Measurements from ENCODE around the gene CCDC74B. TPM values are rescaled to one million over a fixed set of nuclear protein-coding genes. Genes with fewer than 3 reads are reported as not detected.
"Not testable (repeated sequence)": the region's sequence is repeated elsewhere in the genome, so short reads cannot be mapped to it uniquely, and the experiment has no call there.

Gene CCDC74B
- total and polyA plus RNA-seq, 4 experiments from 2014 or later, result 0.12 to 0.30 TPM; not detected in 2

DNA sequence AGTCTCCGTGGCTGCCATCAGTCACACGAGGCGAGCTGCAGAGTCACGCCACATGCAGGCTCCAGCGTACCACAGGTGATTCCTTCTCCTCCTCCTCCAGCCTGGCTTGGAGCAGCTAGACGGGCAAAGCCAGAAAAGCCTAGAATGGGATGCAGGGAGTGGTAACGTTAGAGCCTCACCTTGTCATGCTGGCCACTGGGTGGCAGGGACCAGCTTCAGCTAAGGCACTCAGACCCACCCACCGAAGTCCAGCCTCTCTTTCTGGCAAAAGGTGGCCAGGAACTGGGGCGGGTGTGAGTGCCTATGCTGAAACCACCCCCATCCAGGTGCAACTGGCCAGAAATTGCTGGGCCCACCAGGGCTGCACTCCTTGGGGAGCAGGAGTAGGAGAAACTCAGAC lies 17.2 kb downstream of the CCDC74B start:
- H3K4me3 ChIP-seq (ENCODE audit: low read length in 2 of 2); H3K27ac ChIP-seq (ENCODE audit: low read depth, low read length); CTCF ChIA-PET (ENCODE audit: partially characterized antibody); intact Hi-C loops (cut with micrococcal nuclease); DNase-seq; POLR2A ChIA-PET (ENCODE audit: partially characterized antibody); H3K4me3 Mint-ChIP-seq; H3K36me3 Mint-ChIP-seq; H3K4me1 ChIP-seq (ENCODE audit: insufficient read depth, low read length); H3K27me3 ChIP-seq (ENCODE audit: insufficient read depth, low read length); H3K36me3 ChIP-seq (ENCODE audit: insufficient read depth, low read length); H3K9me3 Mint-ChIP-seq; H3K27ac Mint-ChIP-seq; H3K27me3 Mint-ChIP-seq; H3K4me1 Mint-ChIP-seq; H3K9me3 ChIP-seq (ENCODE audit: control insufficient read depth in 1 of 2, low read length in 2 of 2): not testable (repeated sequence)

DNA sequence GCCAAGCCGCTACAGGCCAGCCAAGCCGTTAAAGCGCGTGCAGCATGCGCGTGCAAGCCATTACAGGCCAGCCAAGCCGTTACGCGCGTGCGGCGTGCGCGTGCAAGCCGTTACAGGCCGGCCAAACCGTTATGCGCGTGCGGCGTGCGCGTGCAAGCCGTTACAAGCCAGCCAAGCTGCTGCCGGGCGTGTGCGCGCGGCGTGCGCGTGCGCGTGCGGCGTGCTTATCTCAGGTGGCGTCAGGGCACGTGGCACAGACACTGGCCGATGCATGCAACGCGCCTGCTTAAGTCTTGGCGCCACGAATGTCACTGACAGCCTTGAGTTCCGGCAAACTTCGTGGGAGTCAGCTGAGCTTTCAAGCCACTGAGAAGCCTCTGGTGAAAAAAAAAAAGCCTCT lies 24.0 kb downstream of the CCDC74B start:
- CTCF ChIA-PET (ENCODE audit: partially characterized antibody); H3K9me3 Mint-ChIP-seq; H3K4me3 Mint-ChIP-seq; H3K4me1 ChIP-seq (ENCODE audit: insufficient read depth, low read length); H3K27me3 Mint-ChIP-seq; H3K27ac ChIP-seq (ENCODE audit: low read depth, low read length); POLR2A ChIA-PET (ENCODE audit: partially characterized antibody); intact Hi-C loops (cut with micrococcal nuclease); H3K36me3 Mint-ChIP-seq; H3K9me3 ChIP-seq (ENCODE audit: control insufficient read depth in 1 of 2, low read length in 2 of 2); H3K27me3 ChIP-seq (ENCODE audit: insufficient read depth, low read length); H3K27ac Mint-ChIP-seq; H3K4me1 Mint-ChIP-seq; DNase-seq; H3K4me3 ChIP-seq (ENCODE audit: low read length in 2 of 2); H3K36me3 ChIP-seq (ENCODE audit: insufficient read depth, low read length): not testable (repeated sequence)

DNA sequence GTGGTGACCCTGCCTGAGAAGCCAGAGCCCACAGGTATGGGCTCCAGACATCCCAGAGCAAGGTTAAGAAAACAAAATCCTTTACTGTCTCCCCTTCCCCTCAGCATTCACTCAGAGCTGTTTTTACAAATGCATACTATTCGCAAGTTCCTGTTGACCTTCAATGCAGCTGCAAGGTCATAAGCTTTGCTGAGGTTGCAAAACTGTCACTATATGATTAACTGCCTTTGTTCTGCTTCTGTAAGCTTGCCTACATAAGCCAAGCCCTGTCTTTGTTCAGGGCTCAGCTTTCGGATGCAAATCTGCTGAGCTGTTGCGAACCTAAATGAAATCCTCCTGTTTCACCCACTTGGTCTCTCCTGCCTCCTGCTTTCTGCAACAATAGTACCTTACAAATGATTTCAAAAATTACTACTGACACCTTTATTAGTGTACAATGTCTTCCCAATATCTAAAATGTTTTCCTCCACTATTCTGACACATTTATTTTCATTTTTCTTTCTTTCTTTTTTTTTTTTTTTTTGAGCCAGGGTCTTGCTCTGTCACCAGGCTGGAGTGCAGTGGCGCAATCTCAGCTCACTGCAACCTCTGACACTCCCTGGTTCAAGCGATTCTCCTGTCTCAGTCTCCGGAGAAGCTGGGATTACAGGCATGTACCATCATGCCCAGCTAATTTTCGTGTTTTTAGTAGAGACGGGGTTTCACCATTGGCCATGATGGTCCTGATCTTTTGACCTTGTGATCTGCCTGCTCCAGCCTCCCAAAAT lies 42.1 kb downstream of the CCDC74B start:
- POLR2A ChIA-PET (ENCODE audit: partially characterized antibody); H3K27me3 ChIP-seq (ENCODE audit: insufficient read depth, low read length); H3K27ac ChIP-seq (ENCODE audit: low read depth, low read length); H3K4me1 ChIP-seq (ENCODE audit: insufficient read depth, low read length); CTCF ChIA-PET (ENCODE audit: partially characterized antibody); H3K36me3 Mint-ChIP-seq; intact Hi-C loops (cut with micrococcal nuclease); H3K4me3 ChIP-seq (ENCODE audit: low read length in 2 of 2); H3K27ac Mint-ChIP-seq; DNase-seq; H3K36me3 ChIP-seq (ENCODE audit: insufficient read depth, low read length); H3K4me1 Mint-ChIP-seq; H3K27me3 Mint-ChIP-seq; H3K9me3 ChIP-seq (ENCODE audit: control insufficient read depth in 1 of 2, low read length in 2 of 2); H3K4me3 Mint-ChIP-seq; H3K9me3 Mint-ChIP-seq: not testable (repeated sequence)

Other genes starting within 250 kb of the CCDC74B start
- under 1 TPM in 1 of 2 experiments, not detected in 1; 0.11 TPM for gene RAB6C, start 165.4 kb downstream of the CCDC74B start, total RNA-seq
- gene RAB6C, start 165.4 kb downstream of the CCDC74B start, polyA plus RNA-seq, result not detected
- gene POTEF, start 15.9 kb downstream of the CCDC74B start, total RNA-seq, result not detected
- under 1 TPM in 1 of 2 donors, not detected in 1; 0.16 TPM for gene POTEF, start 15.9 kb downstream of the CCDC74B start, polyA plus RNA-seq
- 10 to 100 TPM; 48.8 to 51.5 TPM for gene SMPD4, start 36.5 kb upstream of the CCDC74B start, total RNA-seq
- 10 to 100 TPM; 26.1 to 41.4 TPM for gene SMPD4, start 36.5 kb upstream of the CCDC74B start, polyA plus RNA-seq
- gene MZT2B, start 37.1 kb upstream of the CCDC74B start, total RNA-seq, result 100 to 1,000 TPM; 205 to 207 TPM
- gene MZT2B, start 37.1 kb upstream of the CCDC74B start, polyA plus RNA-seq, result 100 to 1,000 TPM; 184 to 199 TPM
- not detected for gene TUBA3E, start 53.3 kb upstream of the CCDC74B start, total RNA-seq
- gene TUBA3E, start 53.3 kb upstream of the CCDC74B start, polyA plus RNA-seq, result not detected
- gene IMP4, start 197.8 kb upstream of the CCDC74B start, total RNA-seq, result 10 to 100 TPM; 72.6 to 73.9 TPM
- 10 to 100 TPM; 92.8 to 96.7 TPM for gene IMP4, start 197.8 kb upstream of the CCDC74B start, polyA plus RNA-seq
- 10 to 100 TPM; 54.9 to 67.2 TPM for gene PTPN18, start 210.9 kb upstream of the CCDC74B start, total RNA-seq
- gene PTPN18, start 210.9 kb upstream of the CCDC74B start, polyA plus RNA-seq, result 10 to 100 TPM; 30.9 to 66.1 TPM

Measured in CD4-positive, alpha-beta memory T cell (primary cell).